HL-60/S4 treated with phorbol 12-myristate 13-acetate at 8.2 ng/mL for 4 days and 3 days (cell line): Measurements from ENCODE around the gene EIF4E3.

Experiments used
- in situ Hi-C: fragments of 300-500 bp; cut with MboI; formaldehyde crosslinking; loops from 2 replicates; pipeline ENCODE4 v1.15.0; 2022; ENCODE audit warnings: low sequenced_read_pairs

The EIF4E3 gene

GRCh38 chr3:71724171-71724453 lies 1.1 kb downstream of the EIF4E3 start:
- in situ Hi-C loops, result no loop called here

- in situ Hi-C loops, result no loop called here
Measured at GRCh38 chr3:71723452-71724170, 1.6 kb downstream of the EIF4E3 start.

- in situ Hi-C loops, result no loop called here
Measured at GRCh38 chr3:71722693-71723092, 2.5 kb downstream of the EIF4E3 start.

GRCh38 chr3:71721651-71722157 lies 3.5 kb downstream of the EIF4E3 start:
- in situ Hi-C loops, result no loop called here

GRCh38 chr3:71721002-71721401 lies 4.2 kb downstream of the EIF4E3 start:
- in situ Hi-C loops, result no loop called here

GRCh38 chr3:71718072-71718471 lies 7.1 kb downstream of the EIF4E3 start:
- in situ Hi-C loops, result no loop called here

- in situ Hi-C loops, result no loop called here
Measured at GRCh38 chr3:71714595-71714994, 10.6 kb downstream of the EIF4E3 start.

- in situ Hi-C loops, result no loop called here
Measured at GRCh38 chr3:71713041-71713440, 12.2 kb downstream of the EIF4E3 start.

GRCh38 chr3:71710906-71711494 lies 14.2 kb downstream of the EIF4E3 start:
- in situ Hi-C loops, result no loop called here

- in situ Hi-C loops, result no loop called here
Measured at GRCh38 chr3:71709908-71710511, 15.2 kb downstream of the EIF4E3 start.

GRCh38 chr3:71708476-71709105 lies 16.6 kb downstream of the EIF4E3 start:
- in situ Hi-C loops, result no loop called here

GRCh38 chr3:71707595-71707994 lies 17.6 kb downstream of the EIF4E3 start:
- in situ Hi-C loops, result no loop called here

GRCh38 chr3:71705681-71706080 lies 19.5 kb downstream of the EIF4E3 start:
- in situ Hi-C loops, result no loop called here

GRCh38 chr3:71704915-71705314 lies 20.3 kb downstream of the EIF4E3 start:
- in situ Hi-C loops, result no loop called here

- in situ Hi-C loops, result no loop called here
Measured at GRCh38 chr3:71703797-71704196, 21.4 kb downstream of the EIF4E3 start.

GRCh38 chr3:71702131-71703024 lies 22.8 kb downstream of the EIF4E3 start:
- in situ Hi-C loops, result no loop called here

GRCh38 chr3:71701251-71701762 lies 23.9 kb downstream of the EIF4E3 start:
- in situ Hi-C loops, result no loop called here

GRCh38 chr3:71695000-71695482 lies 30.2 kb downstream of the EIF4E3 start:
- in situ Hi-C loops, result no loop called here

- in situ Hi-C loops, result no loop called here
Measured at GRCh38 chr3:71694358-71694999, 30.7 kb downstream of the EIF4E3 start.

GRCh38 chr3:71693641-71694040 lies 31.6 kb downstream of the EIF4E3 start:
- in situ Hi-C loops, result no loop called here
